Upper lobe of left lung (tissue), 6 donors: ENCODE results near the gene MYO18B. TPM values are rescaled to one million over a fixed set of nuclear protein-coding genes. Genes with fewer than 3 reads are reported as not detected.

Experiments used
- ATAC-seq, 2 donors: fragments of 200-7000 bp; cut with Tn5 transposase; one replicate each; pipeline ENCODE4 v1.9.1; 2022; ENCODE audit warnings: mild to moderate bottlenecking in 2 of 2, moderate library complexity in 2 of 2; ENCODE audit not compliant: low FRiP score in 2 of 2
- DNase-seq, 2 donors: peaks; one replicate each; pipeline ENCODE4 v3.0.0-alpha.2; 2019 to 2020
- H3K27ac ChIP-seq, 4 donors: fragments of 200-600 bp; sonication (generic); one replicate each; pipeline ENCODE4 v1.5.1; 2016 to 2019
- H3K27me3 ChIP-seq, 4 donors: fragments of 200-600 bp; sonication (generic); one replicate each; pipeline ENCODE4 v1.5.1; 2017 to 2019
- H3K36me3 ChIP-seq, 4 donors: fragments of 200-600 bp; sonication (generic); one replicate each; pipeline ENCODE4 v1.5.1; 2016 to 2019
- H3K4me1 ChIP-seq, 4 donors: fragments of 200-600 bp; sonication (generic); one replicate each; pipeline ENCODE4 v1.5.1; 2018 to 2019
- H3K4me3 ChIP-seq, 4 donors: fragments of 200-600 bp; sonication (generic); one replicate each; pipeline ENCODE4 v1.5.1; 2017 to 2019; ENCODE audit warnings: mild to moderate bottlenecking in 2 of 4, moderate library complexity in 1 of 4
- H3K9me3 ChIP-seq, 4 donors: fragments of 200-600 bp; sonication (generic); one replicate each; pipeline ENCODE4 v1.5.1; 2018 to 2019
- CTCF ChIP-seq, 6 experiments: fragments of 450-650 bp in 4 of 6; fragments of 200-600 bp in 2 of 6; sonication (generic) in 2 of 6; IDR thresholded peaks; one replicate each; pipeline ENCODE4 v1.5.1; 2016 to 2019; ENCODE audit warnings: antibody characterized with exemption in 6 of 6
- EP300 ChIP-seq, 4 donors: sonication (generic); formaldehyde crosslinking; IDR thresholded peaks; one replicate each; pipeline ENCODE4 v1.5.1; 2017; ENCODE audit warnings: antibody characterized with exemption in 4 of 4, control low read depth in 2 of 4
- POLR2A ChIP-seq, 4 donors: fragments of 450-650 bp; IDR thresholded peaks; one replicate each; pipeline ENCODE4 v1.5.1; 2016 to 2017; ENCODE audit warnings: antibody characterized with exemption in 4 of 4, mild to moderate bottlenecking in 2 of 4
- POLR2AphosphoS5 ChIP-seq, 2 donors: sonication (generic); formaldehyde crosslinking; IDR thresholded peaks; one replicate each; pipeline ENCODE4 v1.5.1; 2017; ENCODE audit warnings: antibody characterized with exemption in 2 of 2
- WGBS, 2 donors: methylation state at CpG; one replicate each; pipeline ENCODE4 v1.1.5; 2017 to 2018; 5-methylcytosine and 5-hydroxymethylcytosine counted together
- total RNA-seq, 6 donors: library from RNA; depleted of rRNA in 4 of 6; stranded (reverse); fragments of >200 nt in 4 of 6; gene quantifications; one replicate each; pipeline versions ENCODE4 v1.1.0 to v1.2.1, GENCODE V29; 2016 to 2021
- donor health status: DM: no; HTN: no; CAD: no; lungs with moderate emphysema.
- donor health status: DM: no; HTN: yes; CAD: no; lungs with severe emphysema.

The MYO18B gene
- total RNA-seq, 6 donors from 2014 or later, result 0.09 to 1.3 (median 0.17) TPM; not detected in 3

- Histone ChIP-seq H3K9me3 (no peaks in the 10 kb centered on the region), H3K36me3 (no peaks in the 10 kb centered on the region), H3K4me3 (no peak overlapping the region), H3K4me1 (no peaks in the 10 kb centered on the region), H3K27me3 (no peaks in the 10 kb centered on the region), H3K27ac (no peak overlapping the region)
- ATAC-seq, result no peak
- TF ChIP-seq EP300 (IDR thresholded peaks at IDR 0.05) (no peak), POLR2A (IDR thresholded peaks at IDR 0.05) (no peak), POLR2AphosphoS5 (IDR thresholded peaks at IDR 0.05) (no peak), CTCF (IDR thresholded peaks at IDR 0.05) (no peak)
- 58 to 74% methylated on average over 3 of the region's 3 CpGs for WGBS, 2 donors
- DNase-seq, result no peak
These were observed 98.9 kb downstream of the MYO18B start for GRCh38 chr22:25840891-25841290.

- no peak overlapping the region for H3K27ac ChIP-seq
- DNase-seq (no peak), ATAC-seq (no peak)
- TF ChIP-seq POLR2AphosphoS5 (IDR thresholded peaks at IDR 0.05) (no peak), CTCF (IDR thresholded peaks at IDR 0.05) (no peak)
- no peaks in the 10 kb centered on the region for H3K4me1 ChIP-seq
- 55 to 85% methylated on average over 5 to 7 of the region's 7 CpGs for WGBS, 2 donors
- no peaks in the 10 kb centered on the region for H3K27me3 ChIP-seq
- H3K4me3 ChIP-seq, result no peak overlapping the region
- no peaks in the 10 kb centered on the region for H3K36me3 ChIP-seq
- no peaks in the 10 kb centered on the region for H3K9me3 ChIP-seq
These were observed 99.8 kb downstream of the MYO18B start for GRCh38 chr22:25841775-25842174.

GRCh38 chr22:25843660-25844405 is 101.8 kb downstream of the MYO18B start:
- ATAC-seq, result no peak
- H3K36me3 ChIP-seq, result no peaks in the 10 kb centered on the region
- no peak for TF ChIP-seq POLR2A (IDR thresholded peaks at IDR 0.05)
- no peak for TF ChIP-seq EP300 (IDR thresholded peaks at IDR 0.05)
- TF ChIP-seq POLR2AphosphoS5 (IDR thresholded peaks at IDR 0.05), result no peak
- no peak for TF ChIP-seq CTCF (IDR thresholded peaks at IDR 0.05)
- DNase-seq, result no peak
- H3K27ac ChIP-seq, result no peak overlapping the region
- H3K9me3 ChIP-seq, result no peaks in the 10 kb centered on the region
- WGBS, 2 donors, result 68 to 80% methylated on average over 9 to 11 of the region's 11 CpGs
- H3K27me3 ChIP-seq, result no peaks in the 10 kb centered on the region
- H3K4me3 ChIP-seq, result no peak overlapping the region
- H3K4me1 ChIP-seq, result no peaks in the 10 kb centered on the region

GRCh38 chr22:25844601-25845000 is 102.6 kb downstream of the MYO18B start:
- no peaks in the 10 kb centered on the region for H3K4me1 ChIP-seq
- DNase-seq, result no peak
- 75 to 80% methylated on average over 7 to 8 of the region's 8 CpGs for WGBS, 2 donors
- no peaks in the 10 kb centered on the region for H3K36me3 ChIP-seq
- H3K9me3 ChIP-seq, result no peaks in the 10 kb centered on the region
- H3K4me3 ChIP-seq, result no peak overlapping the region
- ATAC-seq, result no peak
- no peaks in the 10 kb centered on the region for H3K27me3 ChIP-seq
- TF ChIP-seq CTCF (IDR thresholded peaks at IDR 0.05) (no peak), POLR2AphosphoS5 (IDR thresholded peaks at IDR 0.05) (no peak), EP300 (IDR thresholded peaks at IDR 0.05) (no peak), POLR2A (IDR thresholded peaks at IDR 0.05) (no peak)
- no peak overlapping the region for H3K27ac ChIP-seq
